Putamen (tissue), 1 donor: ENCODE results near the gene SMCO1.
A peak's percentile ranks its signal among the peaks of the same experiment; 100 is the strongest.
"Not testable (repeated sequence)": the region's sequence is repeated elsewhere in the genome, so short reads cannot be mapped to it uniquely, and the experiment has no call there.

Experiments
- DNase-seq: peaks from one replicate; pipeline ENCODE4 v3.0.0-alpha.2; 2016; ENCODE audit warnings: low spot score

The SMCO1 gene

GRCh38 chr3:196492080-196492479 lies 23.1 kb downstream of the SMCO1 start:
- DNase-seq = no peak

DNA sequence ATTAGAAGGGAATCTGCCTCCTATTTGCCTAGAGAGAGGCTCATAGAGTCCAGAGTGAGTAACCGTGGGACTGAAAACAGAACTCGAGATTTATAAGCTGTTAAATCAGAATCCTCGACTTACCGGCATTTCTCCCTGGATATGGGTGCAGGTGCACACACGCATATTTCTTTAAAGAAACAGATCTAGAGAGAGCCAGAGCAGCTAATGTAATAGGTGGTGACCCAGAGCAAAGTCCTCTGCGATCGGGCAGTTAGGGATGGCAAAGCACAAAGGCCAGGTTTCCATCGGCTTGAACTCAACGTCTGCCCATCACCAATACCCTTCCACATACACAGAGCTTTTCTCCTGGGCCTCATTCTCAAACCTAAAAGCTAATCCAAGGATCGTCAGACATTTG lies 25.4 kb downstream of the SMCO1 start:
- no peak for DNase-seq

DNA sequence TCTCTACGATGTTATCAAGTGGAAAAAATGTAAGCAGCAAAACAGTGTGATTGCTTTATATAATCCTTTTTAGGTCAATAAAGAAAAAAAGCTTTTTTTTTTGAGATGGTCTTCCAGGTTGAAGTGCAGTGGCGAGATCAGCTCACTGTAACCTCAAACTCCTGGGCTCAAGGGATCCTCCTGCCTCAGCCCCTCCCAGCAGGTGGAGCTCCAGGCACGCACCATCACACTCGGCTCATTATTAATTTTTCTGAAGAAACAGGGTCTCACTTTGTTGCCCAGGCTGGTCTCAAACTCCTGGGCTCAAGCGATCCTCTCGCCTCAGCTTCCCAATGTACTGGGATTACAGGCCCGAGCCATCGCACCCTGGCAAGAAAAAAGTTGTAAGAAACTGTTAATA lies 28.9 kb downstream of the SMCO1 start:
- no peak for DNase-seq

DNA sequence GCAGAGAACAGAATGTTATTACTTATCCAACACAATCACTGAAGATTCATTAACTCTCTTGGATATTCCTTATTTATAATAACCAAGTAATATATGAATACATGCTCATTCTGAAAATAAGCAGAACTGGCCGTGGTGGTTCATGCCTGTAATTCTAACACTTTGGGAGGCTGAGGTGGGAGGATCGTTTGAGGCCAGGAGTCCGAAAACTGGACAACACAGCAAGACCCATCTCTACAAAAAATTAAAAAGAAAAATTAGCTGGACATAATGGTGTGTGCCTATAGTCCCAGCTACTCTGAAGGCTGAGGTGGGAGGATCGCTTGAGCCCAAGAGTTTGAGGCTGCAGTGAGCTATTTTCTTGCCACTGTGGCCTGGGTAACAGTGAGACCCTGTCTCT lies 37.5 kb downstream of the SMCO1 start:
- no peak for DNase-seq

- no peak for DNase-seq
Measured at GRCh38 chr3:196472286-196472685, 42.9 kb downstream of the SMCO1 start.

DNA sequence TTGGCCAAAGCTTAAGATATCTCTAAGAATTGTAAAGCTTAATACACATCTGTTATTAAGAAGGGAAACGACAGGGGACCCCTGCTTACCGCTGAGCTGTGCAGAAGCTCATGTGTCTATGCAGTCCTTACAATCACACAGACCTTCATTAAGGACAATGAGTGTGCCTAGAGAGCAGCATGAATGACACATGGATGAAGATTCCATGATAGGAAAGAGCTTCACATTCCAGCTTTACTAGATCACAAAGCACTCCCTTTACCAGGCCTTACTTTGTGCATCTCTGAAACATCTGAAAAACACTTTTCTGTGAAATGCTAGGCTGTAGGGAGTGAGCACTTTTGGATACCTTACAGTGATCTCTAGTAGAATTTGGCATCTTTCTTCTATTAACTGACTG lies 43.6 kb downstream of the SMCO1 start:
- no peak for DNase-seq

GRCh38 chr3:196470182-196470581 lies 45.0 kb downstream of the SMCO1 start:
- DNase-seq = not testable (repeated sequence)

GRCh38 chr3:196463804-196464203 lies 51.3 kb downstream of the SMCO1 start:
- DNase-seq = no peak

DNA sequence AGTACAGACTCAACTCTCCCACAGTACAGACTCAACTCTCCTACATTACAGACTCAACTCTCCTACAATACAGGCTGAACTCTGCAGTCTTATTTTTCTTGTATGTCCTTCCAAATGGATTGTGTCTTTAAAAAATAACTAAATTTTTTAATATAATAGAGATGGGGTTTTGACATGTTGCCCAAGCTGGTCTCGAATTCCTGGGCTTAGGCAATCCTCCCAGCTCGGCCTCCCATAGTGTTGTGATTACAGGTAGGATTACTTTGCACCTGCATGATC lies 51.7 kb downstream of the SMCO1 start:
- no peak for DNase-seq

- not testable (repeated sequence) for DNase-seq
Measured at GRCh38 chr3:196462680-196463477, 52.3 kb downstream of the SMCO1 start.

- DNase-seq = no peak
Measured at GRCh38 chr3:196458063-196458462, 57.1 kb downstream of the SMCO1 start.

DNA sequence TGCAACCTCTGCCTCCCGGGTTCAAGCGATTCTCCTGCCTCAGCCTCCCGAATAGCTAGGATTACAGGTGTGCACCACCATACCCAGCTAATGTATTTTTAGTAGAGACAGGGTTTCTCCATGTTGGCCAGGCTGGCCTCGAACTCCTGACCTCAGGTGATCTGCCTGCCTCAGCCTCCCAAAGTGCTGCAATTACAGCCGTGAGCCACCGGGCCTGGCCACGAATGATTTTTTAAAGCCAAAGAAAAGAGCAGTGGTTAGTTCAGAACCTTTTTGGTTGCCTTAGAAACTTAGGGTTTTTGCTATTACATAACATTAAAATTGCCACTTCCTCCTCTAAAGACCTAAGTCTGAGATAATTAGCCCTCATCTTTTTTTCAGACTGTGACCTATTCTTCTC lies 57.7 kb downstream of the SMCO1 start:
- DNase-seq = peak; percentile 2
